GM12872 (cell line): ENCODE measurements around the gene SFXN5.

Experiments used
- TF ChIP-seq, protein P1 (sequence below): IDR thresholded peaks from 3 replicates; pipeline ENCODE4 v1.5.1; 2011; ENCODE audit warnings: low read depth, mild to moderate bottlenecking, low read length, moderate library complexity; ENCODE audit not compliant: insufficient read depth

Gene SFXN5

DNA sequence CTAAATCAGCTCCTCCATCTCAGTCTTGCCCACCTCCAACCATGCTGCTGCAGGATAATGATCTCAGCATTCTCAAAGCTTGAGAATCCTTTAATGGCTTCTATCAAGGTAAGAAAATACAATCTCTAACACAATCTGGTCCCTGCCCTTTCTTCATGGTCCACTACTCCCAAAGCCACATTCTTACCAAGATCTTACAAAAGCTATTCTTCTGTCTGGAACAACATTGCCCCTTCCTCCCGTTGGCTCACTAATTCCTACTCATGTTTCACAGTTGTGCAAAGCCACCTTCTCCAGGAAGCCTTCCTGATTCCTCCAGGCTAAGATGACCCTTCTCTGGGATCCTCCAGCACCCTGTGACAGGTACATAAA is 5.9 kb upstream of the SFXN5 start:
- TF ChIP-seq, protein P1, sequence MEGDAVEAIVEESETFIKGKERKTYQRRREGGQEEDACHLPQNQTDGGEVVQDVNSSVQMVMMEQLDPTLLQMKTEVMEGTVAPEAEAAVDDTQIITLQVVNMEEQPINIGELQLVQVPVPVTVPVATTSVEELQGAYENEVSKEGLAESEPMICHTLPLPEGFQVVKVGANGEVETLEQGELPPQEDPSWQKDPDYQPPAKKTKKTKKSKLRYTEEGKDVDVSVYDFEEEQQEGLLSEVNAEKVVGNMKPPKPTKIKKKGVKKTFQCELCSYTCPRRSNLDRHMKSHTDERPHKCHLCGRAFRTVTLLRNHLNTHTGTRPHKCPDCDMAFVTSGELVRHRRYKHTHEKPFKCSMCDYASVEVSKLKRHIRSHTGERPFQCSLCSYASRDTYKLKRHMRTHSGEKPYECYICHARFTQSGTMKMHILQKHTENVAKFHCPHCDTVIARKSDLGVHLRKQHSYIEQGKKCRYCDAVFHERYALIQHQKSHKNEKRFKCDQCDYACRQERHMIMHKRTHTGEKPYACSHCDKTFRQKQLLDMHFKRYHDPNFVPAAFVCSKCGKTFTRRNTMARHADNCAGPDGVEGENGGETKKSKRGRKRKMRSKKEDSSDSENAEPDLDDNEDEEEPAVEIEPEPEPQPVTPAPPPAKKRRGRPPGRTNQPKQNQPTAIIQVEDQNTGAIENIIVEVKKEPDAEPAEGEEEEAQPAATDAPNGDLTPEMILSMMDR: no peak

DNA sequence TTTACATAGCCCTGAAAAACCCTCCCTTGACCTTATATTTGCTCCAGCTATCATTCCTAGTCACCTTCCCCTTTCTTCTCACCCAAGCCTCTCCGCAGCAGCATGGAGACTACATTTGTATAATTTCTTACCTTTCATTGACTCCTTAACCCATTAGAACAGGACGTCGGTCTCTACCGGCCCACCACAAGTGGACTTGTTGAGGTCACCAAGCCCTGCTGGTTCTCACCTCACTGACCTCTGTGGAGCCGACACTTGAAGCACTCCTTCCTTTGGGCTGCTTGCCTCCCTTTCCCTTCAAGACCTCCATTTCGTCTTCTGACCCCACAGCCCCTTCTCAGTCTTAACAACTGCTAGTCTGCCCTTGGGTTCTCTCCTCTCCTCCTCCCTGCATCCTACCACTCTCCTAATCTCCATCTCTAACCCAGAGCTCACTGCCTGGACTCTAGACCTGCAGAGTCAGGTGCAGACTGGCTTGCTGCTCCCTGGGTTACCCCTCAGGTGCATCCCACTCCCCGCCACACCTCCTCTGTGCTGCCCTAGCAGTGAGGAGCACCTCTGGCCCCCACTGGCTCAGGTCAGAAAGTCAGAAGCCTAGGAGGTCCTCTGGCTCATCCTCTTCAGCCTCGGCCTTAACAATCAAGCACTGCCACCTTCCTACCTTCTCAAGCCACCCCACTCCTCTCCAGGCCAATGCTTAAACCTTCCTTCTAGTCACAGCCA is 5.3 kb upstream of the SFXN5 start:
- TF ChIP-seq, protein P1: no peak

DNA sequence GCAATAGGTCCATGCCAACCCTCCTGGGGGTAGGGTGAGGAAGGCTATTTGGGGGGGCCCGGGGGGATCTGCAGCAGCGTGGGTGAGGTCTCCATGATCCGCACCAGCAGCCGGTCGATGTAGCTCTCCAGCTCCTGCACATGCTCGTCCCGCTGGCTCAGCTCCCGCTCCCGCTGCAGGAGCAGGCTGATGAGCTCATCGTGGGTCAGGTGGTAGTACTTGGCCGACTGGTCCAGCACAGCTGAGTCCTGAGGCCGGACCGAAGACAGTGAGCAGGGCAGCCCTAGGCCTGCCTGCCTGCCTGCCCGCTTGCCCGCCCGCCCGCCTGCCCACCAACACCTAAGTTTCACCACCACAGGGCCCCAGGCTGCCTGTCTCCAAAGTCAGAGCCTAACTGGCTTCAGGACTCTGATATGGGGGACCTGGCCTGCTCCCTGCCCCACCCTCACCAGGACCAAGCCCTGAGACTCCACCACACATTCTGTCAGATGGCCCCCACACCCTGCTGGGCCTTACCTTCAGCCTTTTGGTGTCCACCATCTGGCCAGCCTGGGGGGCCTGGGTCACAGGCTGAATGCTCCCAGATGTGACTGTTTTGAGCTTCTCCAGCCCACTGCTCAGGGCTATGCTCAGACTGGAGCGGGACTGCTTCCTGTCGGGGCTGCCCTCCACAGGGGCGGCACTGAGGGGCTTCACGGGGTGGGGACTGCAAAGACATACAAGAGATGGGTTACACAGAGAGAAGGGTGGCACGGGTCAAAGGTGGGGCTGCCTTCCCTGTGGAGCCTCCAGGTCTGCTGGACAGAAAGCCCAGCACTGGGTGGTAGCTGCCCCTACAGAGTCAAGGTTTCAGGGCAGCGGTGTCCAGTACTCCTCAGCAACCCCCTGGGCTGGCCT is 4.2 kb upstream of the SFXN5 start:
- TF ChIP-seq, protein P1: no peak

DNA sequence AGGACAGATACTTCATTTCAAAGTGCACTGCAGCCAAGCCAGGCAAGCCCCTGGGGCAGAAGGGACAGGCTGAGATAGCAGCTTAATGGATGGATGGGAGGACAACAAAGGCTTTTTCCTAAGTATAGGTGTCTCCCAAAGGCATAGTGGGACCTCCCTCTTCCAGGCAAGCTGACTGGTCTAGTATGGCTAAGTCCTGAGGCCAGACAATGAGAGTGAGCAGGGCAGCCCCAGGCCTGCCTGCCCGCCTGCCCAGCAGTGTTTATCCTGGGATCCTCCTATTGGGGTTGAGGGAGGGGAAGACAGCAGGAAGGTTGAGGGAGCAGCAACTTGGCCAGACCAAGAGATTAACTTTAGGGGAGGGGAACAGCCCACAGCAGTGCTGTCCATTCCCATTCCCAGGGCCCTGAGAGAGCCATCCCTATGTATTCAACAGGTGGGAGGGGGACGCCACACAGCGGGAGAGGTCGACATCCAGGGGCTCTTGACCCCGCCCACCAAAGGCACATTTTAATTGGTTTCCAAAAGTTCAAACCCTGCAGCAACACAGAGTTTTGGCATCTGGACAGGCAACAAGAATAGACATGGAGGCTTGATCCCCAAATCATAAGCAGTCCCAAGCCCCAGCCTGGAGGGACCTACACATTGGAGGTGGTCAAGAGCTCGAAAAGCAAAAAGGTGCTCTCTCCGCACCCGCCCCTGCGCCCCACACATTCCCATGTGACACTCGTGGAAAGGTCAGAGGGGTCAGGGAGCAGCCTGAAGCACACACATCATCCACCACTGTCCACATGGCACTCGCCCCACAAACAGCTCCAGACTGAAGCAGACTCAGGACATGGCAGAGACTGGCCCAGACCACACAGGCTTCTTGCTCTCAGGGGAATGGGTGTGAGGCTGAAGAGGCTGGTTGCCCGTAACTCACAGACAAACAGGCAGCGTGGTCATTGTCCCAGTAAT is 2.9 kb upstream of the SFXN5 start:
- TF ChIP-seq, protein P1: no peak

DNA sequence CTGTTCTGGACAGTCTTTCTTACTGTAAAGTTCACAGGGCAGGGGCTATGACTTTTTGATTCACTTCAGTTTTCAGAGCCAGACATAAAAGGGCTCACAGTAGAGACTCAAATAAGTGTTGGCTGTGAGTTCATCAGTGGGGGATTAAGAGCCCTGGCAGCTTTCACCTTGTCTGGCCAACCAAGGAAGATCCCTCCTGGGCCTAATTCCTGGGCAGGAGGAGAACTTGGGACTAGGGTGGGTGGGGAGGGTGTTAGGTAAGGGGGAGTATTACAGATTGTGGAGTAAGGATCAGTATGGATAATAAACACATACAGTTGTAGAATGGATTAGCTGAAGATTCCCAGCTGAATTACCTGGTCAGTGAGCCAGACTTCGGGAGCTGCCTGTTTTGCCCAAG is 904 bp upstream of the SFXN5 start:
- TF ChIP-seq, protein P1: no peak

DNA sequence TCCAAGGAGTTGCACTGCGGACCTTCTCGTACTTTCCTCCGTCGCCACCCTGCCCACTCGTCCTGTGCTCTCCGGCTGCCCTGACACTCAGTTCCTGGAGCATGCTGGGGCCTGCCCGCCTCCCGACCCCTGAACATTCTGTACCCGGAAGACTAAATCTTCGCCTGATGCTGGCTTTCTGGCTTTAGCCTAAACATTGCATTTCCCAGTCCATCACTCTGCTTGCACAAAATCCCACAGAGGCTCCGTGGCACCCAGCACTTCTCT is 550 bp upstream of the SFXN5 start:
- TF ChIP-seq, protein P1: no peak
